ENCODE data around the gene RGCC. TPM values are rescaled to one million over a fixed set of nuclear protein-coding genes. Genes with fewer than 3 reads are reported as not detected.

Gene RGCC
- total RNA-seq, 1 donor, result 20.7 TPM

GRCh38 chr13:41514853-41515395 lies 57.6 kb downstream of the RGCC start:
- DNase-seq (ENCODE audit: low read depth in 2 of 3, low spot score in 2 of 3), result no peak

GRCh38 chr13:41515491-41516139 lies 58.3 kb downstream of the RGCC start:
- DNase-seq (ENCODE audit: low read depth in 2 of 3, low spot score in 2 of 3), result no peak

GRCh38 chr13:41516166-41516565 lies 58.8 kb downstream of the RGCC start:
- no peak for DNase-seq (ENCODE audit: low read depth in 2 of 3, low spot score in 2 of 3)

GRCh38 chr13:41516760-41517159 lies 59.4 kb downstream of the RGCC start:
- DNase-seq (ENCODE audit: low read depth in 2 of 3, low spot score in 2 of 3), result no peak

GRCh38 chr13:41520016-41520659 lies 62.8 kb downstream of the RGCC start:
- peak in 1 of 3 donors; percentile 7 for DNase-seq (ENCODE audit: low read depth in 2 of 3, low spot score in 2 of 3)

Other genes starting within 250 kb of the RGCC start
- gene MTRF1, start 194.0 kb upstream of the RGCC start, total RNA-seq, result 5.7 TPM
- 6.7 TPM for gene NAA16, start 146.3 kb upstream of the RGCC start, total RNA-seq

Data from hematopoietic multipotent progenitor cell (in vitro differentiated cells).